Measurements from ENCODE around the gene TNFAIP8L1. TPM values are rescaled to one million over a fixed set of nuclear protein-coding genes. Genes with fewer than 3 reads are reported as not detected.

The TNFAIP8L1 gene
- total RNA-seq, 2 donors from 2014 or later: 25.9 to 31.3 TPM

- H3K9me3 Mint-ChIP-seq: no peaks in the 10 kb centered on the region
- no peak overlapping the region for H3K27ac Mint-ChIP-seq
- no peak for ATAC-seq
- no peaks in the 10 kb centered on the region for H3K36me3 Mint-ChIP-seq
- DNase-seq (ENCODE audit: low spot score in 2 of 2): no peak
Measured at GRCh38 chr19:4602915-4603314, 36.4 kb upstream of the TNFAIP8L1 start.

GRCh38 chr19:4604912-4605311 lies 34.4 kb upstream of the TNFAIP8L1 start:
- no peaks in the 10 kb centered on the region for H3K36me3 Mint-ChIP-seq

DNA sequence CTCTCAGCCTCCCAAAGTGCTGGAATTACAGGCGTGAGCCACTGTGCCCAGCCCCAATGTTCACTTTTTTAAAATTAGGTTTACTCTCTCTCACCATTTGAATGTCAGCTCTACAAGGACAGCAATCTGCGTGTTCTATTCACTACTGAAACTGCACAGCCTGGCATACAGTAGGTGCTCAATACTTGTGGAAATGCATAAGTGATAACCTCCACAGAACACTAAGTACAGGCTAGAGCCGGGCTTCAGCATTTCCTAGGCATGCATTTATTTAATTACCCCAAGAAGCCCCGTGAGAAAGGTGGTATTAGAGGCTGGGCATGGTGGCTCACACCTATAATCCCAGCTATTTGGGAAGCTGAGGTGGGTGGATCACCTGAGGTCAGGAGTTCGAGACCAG lies 33.1 kb upstream of the TNFAIP8L1 start:
- no peak for ATAC-seq
- Mint-ChIP-seq H3K27ac (no peak overlapping the region), H3K36me3 (no peaks in the 10 kb centered on the region), H3K9me3 (no peaks in the 10 kb centered on the region)
- no peak for DNase-seq (ENCODE audit: low spot score in 2 of 2)

More at GRCh38 chr19:4604912-4605311, 34.4 kb upstream of the TNFAIP8L1 start:
- DNase-seq (ENCODE audit: low spot score in 2 of 2) (no peak), ATAC-seq (no peak)
- Mint-ChIP-seq H3K9me3 (no peaks in the 10 kb centered on the region), H3K27ac (no peak overlapping the region)

- ATAC-seq (no peak), DNase-seq (ENCODE audit: low spot score in 2 of 2) (no peak)
- H3K27ac Mint-ChIP-seq: no peak overlapping the region
- no peaks in the 10 kb centered on the region for H3K36me3 Mint-ChIP-seq
- H3K9me3 Mint-ChIP-seq: no peaks in the 10 kb centered on the region
Measured at GRCh38 chr19:4606921-4607678, 32.2 kb upstream of the TNFAIP8L1 start.

GRCh38 chr19:4609878-4610511 lies 29.3 kb upstream of the TNFAIP8L1 start:
- DNase-seq (ENCODE audit: low spot score in 2 of 2) (no peak), ATAC-seq (no peak)
- H3K27ac Mint-ChIP-seq: no peak overlapping the region
- no peaks in the 10 kb centered on the region for H3K36me3 Mint-ChIP-seq
- H3K9me3 Mint-ChIP-seq: no peaks in the 10 kb centered on the region

GRCh38 chr19:4613254-4613751 lies 26.0 kb upstream of the TNFAIP8L1 start:
- H3K9me3 Mint-ChIP-seq: no peaks in the 10 kb centered on the region
- DNase-seq (ENCODE audit: low spot score in 2 of 2) (no peak), ATAC-seq (no peak)
- no peak overlapping the region for H3K27ac Mint-ChIP-seq
- H3K36me3 Mint-ChIP-seq: no peaks in the 10 kb centered on the region

DNA sequence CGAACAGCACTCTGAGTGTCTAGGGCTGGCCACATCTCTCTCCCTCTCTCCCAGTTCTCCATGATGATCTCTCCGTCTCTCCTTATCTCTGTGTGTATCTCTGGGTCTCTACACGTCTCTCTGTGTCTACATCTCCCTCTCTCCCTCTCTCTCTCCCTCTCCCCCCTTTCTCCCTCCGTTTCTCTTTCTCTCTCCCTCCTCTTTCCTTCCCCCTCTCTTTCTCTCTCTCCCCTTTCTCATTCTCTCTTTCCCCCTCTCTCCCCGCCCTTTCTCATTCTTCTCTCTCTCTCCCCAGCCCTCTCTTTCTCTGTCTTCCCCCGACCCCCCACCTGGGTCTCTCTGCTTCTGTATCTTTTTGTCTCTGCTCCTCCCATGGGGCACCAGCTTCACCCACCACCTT lies 21.3 kb upstream of the TNFAIP8L1 start:
- H3K9me3 Mint-ChIP-seq: no peaks in the 10 kb centered on the region
- no peak for DNase-seq (ENCODE audit: low spot score in 2 of 2)
- H3K27ac Mint-ChIP-seq: no peak overlapping the region
- H3K36me3 Mint-ChIP-seq: no peaks in the 10 kb centered on the region
- no peak for ATAC-seq

- H3K27ac Mint-ChIP-seq: no peak overlapping the region
- ATAC-seq (no peak), DNase-seq (ENCODE audit: low spot score in 2 of 2) (no peak)
- no peaks in the 10 kb centered on the region for H3K9me3 Mint-ChIP-seq
- no peaks in the 10 kb centered on the region for H3K36me3 Mint-ChIP-seq
Measured at GRCh38 chr19:4619668-4620294, 19.5 kb upstream of the TNFAIP8L1 start.

GRCh38 chr19:4620675-4621074 lies 18.6 kb upstream of the TNFAIP8L1 start:
- no peaks in the 10 kb centered on the region for H3K36me3 Mint-ChIP-seq

GRCh38 chr19:4622695-4623421 lies 16.5 kb upstream of the TNFAIP8L1 start:
- ATAC-seq (no peak), DNase-seq (ENCODE audit: low spot score in 2 of 2) (no peak)
- Mint-ChIP-seq H3K27ac (no peak overlapping the region), H3K9me3 (no peaks in the 10 kb centered on the region), H3K36me3 (no peaks in the 10 kb centered on the region)

More at GRCh38 chr19:4620675-4621074, 18.6 kb upstream of the TNFAIP8L1 start:
- Mint-ChIP-seq H3K27ac (no peak overlapping the region), H3K9me3 (no peaks in the 10 kb centered on the region)
- no peak for ATAC-seq
- DNase-seq (ENCODE audit: low spot score in 2 of 2): no peak

- ATAC-seq: no peak
- H3K9me3 Mint-ChIP-seq: no peaks in the 10 kb centered on the region
Measured at GRCh38 chr19:4624301-4624700, 15.0 kb upstream of the TNFAIP8L1 start.

GRCh38 chr19:4624733-4625362 lies 14.5 kb upstream of the TNFAIP8L1 start:
- no peak overlapping the region for H3K27ac Mint-ChIP-seq
- DNase-seq (ENCODE audit: low spot score in 2 of 2) (no peak), ATAC-seq (no peak)
- no peaks in the 10 kb centered on the region for H3K36me3 Mint-ChIP-seq
- H3K9me3 Mint-ChIP-seq: no peaks in the 10 kb centered on the region

More at GRCh38 chr19:4624301-4624700, 15.0 kb upstream of the TNFAIP8L1 start:
- Mint-ChIP-seq H3K36me3 (no peaks in the 10 kb centered on the region), H3K27ac (no peak overlapping the region)
- DNase-seq (ENCODE audit: low spot score in 2 of 2): no peak

- ATAC-seq: peak; percentile 68 to 75
- H3K36me3 Mint-ChIP-seq: no peaks in the 10 kb centered on the region
- DNase-seq (ENCODE audit: low spot score in 2 of 2): peak; percentile 69 to 72
- no peaks in the 10 kb centered on the region for H3K9me3 Mint-ChIP-seq
- peak overlapping the region; percentile 17 to 77 for H3K27ac Mint-ChIP-seq
Measured at GRCh38 chr19:4633140-4633967, 6.0 kb upstream of the TNFAIP8L1 start.

- Mint-ChIP-seq H3K36me3 (peaks cover 0 to 5% of the 10 kb centered on the region in 2 donors), H3K9me3 (no peaks in the 10 kb centered on the region), H3K27ac (peak overlapping the region in 1 of 2 donors; percentile 39)
- ATAC-seq (no peak), DNase-seq (ENCODE audit: low spot score in 2 of 2) (no peak)
Measured at GRCh38 chr19:4635754-4636116, 3.6 kb upstream of the TNFAIP8L1 start.

- H3K9me3 Mint-ChIP-seq: no peaks in the 10 kb centered on the region
- H3K27ac Mint-ChIP-seq: peak overlapping the region in 1 of 2 donors; percentile 39
- DNase-seq (ENCODE audit: low spot score in 2 of 2) (peak; percentile 82 to 91), ATAC-seq (peak; percentile 16 to 27)
- H3K36me3 Mint-ChIP-seq: peaks cover 0 to 5% of the 10 kb centered on the region in 2 donors
Measured at GRCh38 chr19:4636151-4636717, 3.1 kb upstream of the TNFAIP8L1 start.
